HUDEP-2 (cell line): ENCODE measurements around the gene CLCNKB.
"Not testable (repeated sequence)": the region's sequence is repeated elsewhere in the genome, so short reads cannot be mapped to it uniquely, and the experiment has no call there.

Experiments used
- DNase-seq, 76 experiments: peaks; one replicate each; lab custom pipeline; 2025; ENCODE audit not compliant: unreplicated experiment in 76 of 76; lab: John Stamatoyannopoulos, UW

CLCNKB gene

DNA sequence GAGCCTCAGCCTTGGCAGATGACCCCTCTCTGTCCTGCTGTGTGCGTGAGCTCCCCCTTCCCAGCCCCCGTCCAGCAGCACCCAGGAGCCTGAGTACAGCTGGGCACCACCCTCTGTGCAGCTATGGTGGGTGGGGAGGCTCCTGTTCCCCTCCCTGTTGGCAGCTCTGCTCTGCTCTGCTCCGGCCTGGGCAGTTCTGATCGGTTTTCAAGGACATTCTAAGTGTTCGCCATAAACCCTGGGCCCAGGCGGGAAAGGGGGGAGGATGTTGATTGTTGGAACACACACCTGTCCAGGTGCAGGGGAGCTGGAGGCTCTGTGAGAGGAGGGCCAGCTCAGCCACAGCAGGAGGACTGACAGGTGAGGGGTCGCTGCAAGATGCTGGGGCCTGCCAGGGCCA lies at the start of gene CLCNKB:
Gene CLCNKB (plus strand): TSS at position 262 of the 400 bp plus-strand sequence. CDS start 711 bp downstream, outside the sequence.
- no peak for DNase-seq

- no peak for DNase-seq
Measured at GRCh38 chr1:15994081-15994480, 49.5 kb upstream of the CLCNKB start.

DNA sequence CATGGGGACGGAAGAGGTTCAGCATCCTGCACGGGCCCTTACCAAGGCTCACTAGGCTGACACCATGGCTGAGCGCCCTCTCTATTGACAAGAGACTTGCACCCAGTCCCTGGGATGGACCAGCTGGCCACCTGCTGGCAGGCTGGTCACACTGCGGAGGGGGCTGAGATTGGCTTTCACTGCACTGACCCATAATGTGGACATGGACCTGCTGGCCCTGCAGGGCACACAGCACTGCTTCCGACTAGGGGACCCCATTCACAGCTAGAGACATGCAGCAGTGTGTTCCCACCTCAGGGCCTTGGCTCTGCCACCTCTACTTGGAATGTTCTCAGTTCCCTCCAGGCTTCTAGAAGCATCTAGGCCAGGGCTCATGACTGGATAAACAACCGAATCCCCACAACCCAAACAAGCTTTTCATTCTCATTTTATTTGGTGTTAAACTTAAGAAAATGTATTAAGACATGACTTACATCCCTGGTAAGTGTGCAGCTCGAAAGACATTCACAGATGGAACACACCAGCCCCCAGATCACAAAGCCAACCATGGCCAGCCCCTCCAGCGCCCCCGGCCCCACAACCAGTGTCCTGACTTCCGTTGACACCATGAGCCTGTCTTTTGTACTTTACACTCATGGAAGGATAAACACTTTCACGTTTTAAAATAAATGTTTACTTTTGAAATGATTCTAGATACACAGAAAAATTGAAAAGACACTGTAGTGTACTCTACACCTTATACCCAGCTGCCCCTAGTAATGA lies 48.8 kb upstream of the CLCNKB start:
- peak in 39 of 76 experiments; percentile 1 to 58 (median 28) for DNase-seq

GRCh38 chr1:15997076-15997585 lies 46.5 kb upstream of the CLCNKB start:
- DNase-seq = no peak

- DNase-seq = no peak
Measured at GRCh38 chr1:15997637-15998280, 45.8 kb upstream of the CLCNKB start.

DNA sequence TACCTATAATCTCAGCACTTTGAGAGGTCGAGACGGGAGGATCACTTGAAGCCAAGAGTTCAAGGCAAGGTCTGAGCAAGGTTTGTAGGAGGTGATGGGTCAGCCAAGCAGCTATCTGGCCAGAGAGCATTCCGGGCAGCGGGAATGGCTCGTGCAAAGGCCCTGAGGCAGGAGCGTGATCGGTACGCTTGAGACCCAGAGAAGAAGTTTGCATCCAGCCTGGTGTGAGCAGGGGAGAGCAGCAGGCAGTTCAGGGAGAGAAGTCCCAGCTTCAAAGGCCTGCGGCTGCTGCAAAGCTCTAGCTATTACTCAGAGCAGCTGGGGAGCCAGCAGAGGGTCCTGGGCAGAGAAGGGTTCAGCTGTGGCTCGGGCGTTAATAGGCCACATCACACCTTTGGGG lies 44.7 kb upstream of the CLCNKB start:
- DNase-seq = no peak

DNA sequence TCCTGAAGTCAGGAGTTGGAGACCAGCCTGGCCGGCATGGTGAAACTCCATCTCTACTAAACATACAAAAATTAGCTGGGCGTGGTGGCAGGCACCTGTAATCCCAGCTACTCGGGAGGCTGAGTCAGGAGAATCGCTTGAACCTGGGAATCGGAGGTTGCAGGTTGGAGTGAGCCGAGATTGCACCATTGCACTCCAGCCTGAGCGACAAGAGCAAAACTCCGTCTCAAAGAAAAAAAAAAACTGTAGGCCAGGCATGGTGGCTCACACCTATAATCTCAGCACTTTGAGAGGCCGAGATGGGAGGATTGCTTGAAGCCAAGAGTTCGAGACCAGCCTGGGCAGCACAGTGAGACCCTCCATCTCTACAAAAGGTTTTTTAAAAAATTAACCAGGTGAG lies 42.3 kb upstream of the CLCNKB start:
- DNase-seq = not testable (repeated sequence)

- no peak for DNase-seq
Measured at GRCh38 chr1:16005597-16005996, 38.0 kb upstream of the CLCNKB start.

DNA sequence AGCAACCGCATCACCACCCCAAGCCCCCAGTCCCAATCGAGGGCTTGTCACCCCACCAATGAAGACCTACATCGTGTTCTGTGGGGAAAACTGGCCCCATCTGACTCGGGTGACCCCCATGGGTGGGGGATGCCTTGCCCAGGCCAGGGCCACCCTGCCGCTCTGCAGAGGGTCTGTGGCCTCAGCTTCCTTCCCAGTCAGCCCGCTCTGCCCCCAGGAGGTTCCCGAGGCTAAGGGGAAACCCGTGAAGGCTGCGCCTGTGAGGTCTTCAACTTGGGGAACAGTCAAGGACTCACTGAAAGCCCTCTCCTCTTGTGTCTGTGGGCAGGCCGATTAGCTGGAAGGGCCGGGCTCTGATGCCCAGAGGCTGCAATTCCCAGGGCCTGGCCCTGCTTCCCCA lies 37.6 kb upstream of the CLCNKB start:
- no peak for DNase-seq

GRCh38 chr1:16006552-16007485 lies 36.8 kb upstream of the CLCNKB start:
- peak in 11 of 76 experiments; percentile 2 to 47 (median 17) for DNase-seq

DNA sequence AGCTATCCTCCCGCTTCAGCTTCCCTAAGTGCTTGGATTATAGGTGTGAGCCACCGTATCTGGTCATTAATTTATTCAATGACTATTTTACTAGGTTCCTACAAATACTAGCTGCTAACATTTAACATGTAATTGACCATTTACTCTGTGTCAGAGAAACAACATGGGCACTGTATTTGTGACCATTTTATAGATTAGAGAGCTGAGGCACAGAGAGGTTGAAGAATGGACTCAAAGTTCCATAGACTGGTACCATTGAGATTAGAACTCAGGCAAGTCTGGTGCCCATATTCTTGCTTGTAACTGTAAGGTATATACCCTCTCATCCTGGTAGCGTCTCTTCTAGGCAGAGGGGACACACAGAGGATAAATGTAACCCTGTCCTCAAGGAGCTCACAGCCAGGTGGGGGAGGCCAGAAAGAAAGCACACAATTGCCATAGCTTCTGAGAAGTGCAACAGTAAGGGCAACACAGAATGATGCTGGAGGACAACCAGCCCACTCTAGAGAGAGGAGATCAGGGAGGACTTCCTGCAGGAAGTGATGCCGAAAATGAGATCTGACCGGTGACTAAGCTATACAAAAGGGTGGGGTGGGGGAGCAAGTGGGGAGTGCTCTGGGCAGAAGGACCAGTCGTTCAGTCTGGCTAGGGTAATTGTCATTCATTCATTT lies 35.8 kb upstream of the CLCNKB start:
- no peak for DNase-seq

DNA sequence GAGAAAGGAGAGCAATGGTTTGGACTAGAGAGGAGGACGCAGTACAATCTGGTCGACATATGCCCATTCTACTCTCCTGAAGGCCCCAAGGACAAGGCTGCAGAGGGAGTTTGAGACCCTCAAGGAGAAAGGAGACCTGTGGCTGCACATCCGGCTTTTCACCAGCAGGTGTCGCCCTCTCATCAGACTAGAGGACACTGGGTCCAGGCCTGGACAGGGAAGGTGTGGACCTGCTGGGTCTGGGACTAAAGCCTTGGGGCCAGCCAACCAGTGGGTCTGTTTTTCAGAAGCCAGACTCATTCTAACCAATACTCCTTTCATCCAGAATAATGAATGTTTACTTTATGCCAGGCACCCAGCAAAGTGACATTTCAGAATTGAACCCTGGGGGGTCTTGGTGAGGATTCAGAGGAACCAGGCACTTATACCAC lies 34.5 kb upstream of the CLCNKB start:
- DNase-seq = peak in 57 of 76 experiments; percentile 10 to 75 (median 44)

DNA sequence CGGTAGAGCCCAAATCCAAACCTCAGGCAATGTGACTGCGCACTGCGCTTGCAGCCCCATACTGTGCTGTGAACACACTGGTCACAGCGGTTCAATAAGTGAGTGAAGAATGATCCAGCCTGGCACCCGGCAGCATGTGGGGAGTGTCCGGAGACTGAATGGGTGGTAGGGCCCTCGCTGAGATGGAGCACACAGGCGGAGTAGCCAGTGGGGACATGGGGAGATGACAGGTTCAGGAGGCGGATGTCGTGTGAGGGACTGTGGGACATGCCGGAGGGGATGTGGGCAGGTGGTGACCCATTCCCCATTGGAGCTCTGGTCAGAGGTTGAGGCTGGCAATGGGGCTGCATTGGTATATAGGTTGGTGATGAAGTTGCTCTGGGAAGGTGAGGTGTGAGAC lies 33.9 kb upstream of the CLCNKB start:
- DNase-seq = no peak

DNA sequence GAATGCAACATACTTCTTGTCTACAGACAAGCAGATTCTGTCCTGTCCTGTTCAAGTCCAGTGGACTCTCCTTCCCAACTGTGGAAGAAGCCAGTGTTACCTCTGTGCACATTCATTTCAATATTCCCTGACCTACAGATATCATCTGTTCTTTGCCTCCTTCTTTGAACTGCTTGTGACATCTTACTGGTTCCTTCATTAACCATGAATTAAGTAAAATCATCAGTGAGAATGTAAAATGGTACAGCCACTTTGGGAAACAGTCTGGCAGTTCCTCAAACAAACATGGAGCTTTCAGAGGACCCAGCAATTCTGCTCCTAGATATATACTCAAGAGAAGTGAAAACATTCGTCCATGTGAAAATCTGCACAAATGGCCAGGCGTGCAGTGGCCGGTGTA lies 32.7 kb upstream of the CLCNKB start:
- no peak for DNase-seq

DNA sequence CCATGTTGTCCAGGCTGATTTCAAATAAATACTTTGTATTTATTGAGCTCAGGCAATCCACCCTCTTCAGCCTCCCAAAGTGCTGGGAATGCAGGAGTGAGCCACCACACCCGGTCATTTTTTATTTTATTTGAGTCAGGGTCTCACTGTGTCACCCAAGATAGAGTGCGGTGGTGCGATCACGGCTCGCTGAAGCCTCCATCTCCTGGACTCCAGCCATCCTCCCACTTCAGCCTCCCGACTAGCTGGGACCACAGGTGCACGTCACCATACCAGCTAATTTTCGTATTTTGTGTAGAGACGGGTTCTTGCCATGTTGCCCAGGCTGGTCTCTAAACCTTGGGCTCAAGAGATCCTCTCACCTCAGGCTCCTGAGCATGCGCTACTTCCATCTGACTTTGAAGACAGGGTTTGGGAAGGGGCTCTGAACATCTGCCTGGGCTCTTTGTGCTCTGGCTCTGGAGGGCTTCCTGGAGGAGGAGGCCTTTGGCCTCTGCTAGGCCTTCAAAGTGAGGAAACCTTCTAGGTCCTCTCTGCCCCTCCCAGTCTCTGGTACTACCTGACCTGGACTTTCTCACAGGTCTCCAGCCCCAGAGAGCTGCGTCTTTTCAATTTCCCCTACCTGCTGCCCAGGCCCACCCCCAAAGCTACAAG lies 31.5 kb upstream of the CLCNKB start:
- DNase-seq = no peak

GRCh38 chr1:16012590-16013219 lies 30.9 kb upstream of the CLCNKB start:
- peak in 23 of 76 experiments; percentile 9 to 51 (median 27) for DNase-seq

- peak in 26 of 76 experiments; percentile 5 to 53 (median 28) for DNase-seq
Measured at GRCh38 chr1:16013220-16013907, 30.2 kb upstream of the CLCNKB start.

- DNase-seq = no peak
Measured at GRCh38 chr1:16013908-16014258, 29.7 kb upstream of the CLCNKB start.
